Natural killer cell (primary cell): Measurements from ENCODE around the gene TSPO2. TPM values are rescaled to one million over a fixed set of nuclear protein-coding genes. Genes with fewer than 3 reads are reported as not detected.
"Not testable (repeated sequence)": the region's sequence is repeated elsewhere in the genome, so short reads cannot be mapped to it uniquely, and the experiment has no call there.

Experiments used
- ATAC-seq, 3 donors: fragments of 150-1000 bp in 2 of 3; fragments of 200-7000 bp in 1 of 3; cut with Tn5 transposase; 1 replicate in 1 of 3; 2 replicates in 2 of 3; pipeline ENCODE4 v1.10.0; 2021; ENCODE audit warnings: mild to moderate bottlenecking in 2 of 3, moderate library complexity in 2 of 3
- DNase-seq, 2 donors: peaks; one replicate each; pipeline versions ENCODE4 v3.0.0 to v3.0.0-alpha.2; 2013 to 2021; ENCODE audit warnings: mixed read lengths in 1 of 2
- H3K27ac ChIP-seq: one replicate; pipeline ENCODE4 v1.5.1; 2013; ENCODE audit warnings: mild to moderate bottlenecking, low read length
- H3K27me3 ChIP-seq: one replicate; pipeline ENCODE4 v1.6.1; 2013; ENCODE audit warnings: low read length; ENCODE audit not compliant: control insufficient read depth, insufficient read depth
- H3K36me3 ChIP-seq: one replicate; pipeline ENCODE4 v1.6.1; 2013; ENCODE audit warnings: low read length; ENCODE audit not compliant: control insufficient read depth, insufficient read depth
- H3K4me1 ChIP-seq: one replicate; pipeline ENCODE4 v1.6.1; 2013; ENCODE audit warnings: low read length; ENCODE audit not compliant: control insufficient read depth, insufficient read depth
- H3K4me3 ChIP-seq: one replicate; pipeline ENCODE4 v1.5.1; 2013; ENCODE audit warnings: low read length
- H3K9me3 ChIP-seq: one replicate; pipeline ENCODE4 v1.6.1; 2013; ENCODE audit warnings: low read length; ENCODE audit not compliant: control insufficient read depth, insufficient read depth
- H3K27ac Mint-ChIP-seq, 2 donors: one replicate each; pipeline ENCODE4 v1.8.0; 2022; ENCODE audit warnings: mild to moderate bottlenecking in 2 of 2, mixed read lengths in 2 of 2, moderate library complexity in 1 of 2
- H3K27me3 Mint-ChIP-seq, 2 donors: one replicate each; pipeline ENCODE4 v1.8.0; 2022; ENCODE audit warnings: low read depth in 2 of 2, mixed read lengths in 2 of 2
- H3K36me3 Mint-ChIP-seq: one replicate; pipeline ENCODE4 v1.8.0; 2022; ENCODE audit warnings: mixed read lengths
- H3K4me1 Mint-ChIP-seq, 2 donors: one replicate each; pipeline ENCODE4 v1.8.0; 2022; ENCODE audit warnings: mixed read lengths in 2 of 2
- H3K4me3 Mint-ChIP-seq: one replicate; pipeline ENCODE4 v1.8.0; 2022; ENCODE audit warnings: mild to moderate bottlenecking, moderate library complexity, mixed read lengths
- H3K9me3 Mint-ChIP-seq, 2 donors: one replicate each; pipeline ENCODE4 v1.8.0; 2022; ENCODE audit warnings: mixed read lengths in 2 of 2
- CTCF ChIP-seq: fragments of 200-600 bp; IDR thresholded peaks from one replicate; pipeline ENCODE4 v1.8.0; 2022; ENCODE audit warnings: antibody characterized with exemption
- WGBS: methylation state at CpG from one replicate; pipeline ENCODE4 v1.1.7; 2013; ENCODE audit warnings: missing lambda C conversion rate; ENCODE audit not compliant: insufficient coverage; 5-methylcytosine and 5-hydroxymethylcytosine counted together
- intact Hi-C: fragments of 100-400 bp; cut with micrococcal nuclease; formaldehyde crosslinking; loops from one replicate; pipeline ENCODE4 v1.14.2; 2022
- total RNA-seq, 4 donors: library from RNA; stranded (reverse); fragments of 120-200 nt in 1 of 4; gene quantifications; one replicate each; pipeline versions ENCODE4 v1.2.3 to v1.2.4, GENCODE V29; 2013 to 2022

Gene TSPO2
- total RNA-seq, 3 donors from 2014 or later (not counting 1 experiment from before 2014, with no cell fraction given) = not detected

GRCh38 chr6:41009669-41010068, 32.6 kb upstream of the TSPO2 start:
- no peaks in the 10 kb centered on the region for H3K4me1 Mint-ChIP-seq
- ATAC-seq (no peak), DNase-seq (no peak)
- no peak overlapping the region for H3K27ac ChIP-seq
- H3K27me3 Mint-ChIP-seq = peaks cover 7 to 15% of the 10 kb centered on the region in 2 donors
- H3K27me3 ChIP-seq = no peaks in the 10 kb centered on the region
- intact Hi-C loops = loop anchor here (5.0 kb wide), 1 partner anchor 173 kb away; no protein-coding TSS in a partner anchor
- H3K36me3 Mint-ChIP-seq = no peaks in the 10 kb centered on the region
- no CpG with 5 or more reads among the region's 1 CpG for WGBS
- no peaks in the 10 kb centered on the region for H3K9me3 Mint-ChIP-seq
- no peak overlapping the region for H3K4me3 ChIP-seq
- H3K4me3 Mint-ChIP-seq = no peak overlapping the region
- no peaks in the 10 kb centered on the region for H3K4me1 ChIP-seq
- no peaks in the 10 kb centered on the region for H3K36me3 ChIP-seq
- TF ChIP-seq CTCF = no peak
- H3K9me3 ChIP-seq = no peaks in the 10 kb centered on the region
- no peak overlapping the region for H3K27ac Mint-ChIP-seq

GRCh38 chr6:41011673-41012072, 30.6 kb upstream of the TSPO2 start:
- no peak overlapping the region for H3K4me3 Mint-ChIP-seq
- 91% methylated on average over 1 of the region's 2 CpGs for WGBS
- no peaks in the 10 kb centered on the region for H3K4me1 ChIP-seq
- no peaks in the 10 kb centered on the region for H3K9me3 ChIP-seq
- ATAC-seq (no peak), DNase-seq (no peak)
- H3K36me3 ChIP-seq = no peaks in the 10 kb centered on the region
- intact Hi-C loops = no loop called here
- no peaks in the 10 kb centered on the region for H3K36me3 Mint-ChIP-seq
- no peaks in the 10 kb centered on the region for H3K4me1 Mint-ChIP-seq
- H3K27ac ChIP-seq = no peak overlapping the region
- no peak overlapping the region for H3K27ac Mint-ChIP-seq
- H3K27me3 Mint-ChIP-seq = peaks cover 0 to 2% of the 10 kb centered on the region in 2 donors
- H3K27me3 ChIP-seq = no peaks in the 10 kb centered on the region
- no peak for TF ChIP-seq CTCF
- no peak overlapping the region for H3K4me3 ChIP-seq
- H3K9me3 Mint-ChIP-seq = no peaks in the 10 kb centered on the region

- Mint-ChIP-seq H3K4me3 (no peak overlapping the region), H3K27me3 (peaks cover 0 to 2% of the 10 kb centered on the region in 2 donors), H3K9me3 (no peaks in the 10 kb centered on the region), H3K27ac (no peak overlapping the region), H3K4me1 (no peaks in the 10 kb centered on the region), H3K36me3 (no peaks in the 10 kb centered on the region)
- DNase-seq = no peak
- Histone ChIP-seq H3K9me3 (no peaks in the 10 kb centered on the region), H3K4me3 (no peak overlapping the region), H3K27ac (no peak overlapping the region), H3K4me1 (no peaks in the 10 kb centered on the region), H3K27me3 (no peaks in the 10 kb centered on the region), H3K36me3 (no peaks in the 10 kb centered on the region)
- intact Hi-C loops = no loop called here
- TF ChIP-seq CTCF = no peak
- no peak for ATAC-seq
- WGBS = 95% methylated on average over 4 of the region's 5 CpGs
Observed at GRCh38 chr6:41013466-41014153, 28.7 kb upstream of the TSPO2 start.

GRCh38 chr6:41014780-41015179, 27.5 kb upstream of the TSPO2 start:
- H3K9me3 Mint-ChIP-seq = no peaks in the 10 kb centered on the region
- Histone ChIP-seq H3K36me3 (no peaks in the 10 kb centered on the region), H3K27ac (no peak overlapping the region), H3K4me1 (no peaks in the 10 kb centered on the region), H3K27me3 (no peaks in the 10 kb centered on the region), H3K4me3 (no peak overlapping the region), H3K9me3 (no peaks in the 10 kb centered on the region)
- intact Hi-C loops = no loop called here
- no peak overlapping the region for H3K4me3 Mint-ChIP-seq
- ATAC-seq (no peak), DNase-seq (no peak)
- TF ChIP-seq CTCF = no peak
- no peak overlapping the region for H3K27ac Mint-ChIP-seq
- no peaks in the 10 kb centered on the region for H3K36me3 Mint-ChIP-seq
- 92% methylated on average over 4 of the region's 4 CpGs for whole genome bisulfite sequencing
- no peaks in the 10 kb centered on the region for H3K4me1 Mint-ChIP-seq
- H3K27me3 Mint-ChIP-seq = peaks cover 0 to 2% of the 10 kb centered on the region in 2 donors

- ATAC-seq, H3K4me1 Mint-ChIP-seq, H3K4me3 ChIP-seq, H3K9me3 ChIP-seq, H3K27ac Mint-ChIP-seq, H3K4me1 ChIP-seq, H3K36me3 ChIP-seq, H3K4me3 Mint-ChIP-seq, H3K9me3 Mint-ChIP-seq, H3K27ac ChIP-seq, H3K27me3 ChIP-seq, intact Hi-C loops, H3K36me3 Mint-ChIP-seq, H3K27me3 Mint-ChIP-seq, DNase-seq: not testable (repeated sequence)
- 96% methylated on average over 2 of the region's 5 CpGs for WGBS
Observed at GRCh38 chr6:41015860-41016259, 26.4 kb upstream of the TSPO2 start.
